Measurements from ENCODE around the gene TMEM150A. TPM values are rescaled to one million over a fixed set of nuclear protein-coding genes. Genes with fewer than 3 reads are reported as not detected.
A peak's percentile ranks its signal among the peaks of the same experiment; 100 is the strongest.

TMEM150A gene
- total RNA-seq, 1 donor from 2014 or later, result 31.5 TPM

DNA sequence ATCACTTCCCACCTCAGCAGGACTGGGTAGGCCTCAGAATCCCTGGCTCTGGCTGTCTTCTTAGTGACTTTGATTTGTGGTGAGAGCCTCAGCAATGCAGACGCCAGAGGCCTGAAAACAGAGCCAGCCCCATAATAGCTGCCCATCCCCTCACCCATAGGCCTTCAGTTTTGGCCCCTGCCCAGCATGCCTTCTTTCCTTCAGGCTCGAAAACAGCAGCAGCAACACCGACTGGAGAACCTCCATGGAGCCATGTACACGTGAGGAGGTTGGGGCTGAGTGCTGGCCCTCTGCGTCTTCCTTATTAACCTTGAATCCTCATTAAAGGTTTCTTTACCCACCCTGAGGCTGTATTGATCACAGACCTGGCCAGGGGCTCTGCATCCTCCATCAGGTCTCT is 5.3 kb downstream of the TMEM150A start:
- intact Hi-C loops (cut with DNase I), result no loop called here
- Histone ChIP-seq H3K4me3 (no peak overlapping the region), H3K27ac (no peak overlapping the region), H3K36me3 (peaks cover 31% of the 10 kb centered on the region), H3K27me3 (no peaks in the 10 kb centered on the region), H3K4me1 (peaks cover 34% of the 10 kb centered on the region), H3K9me3 (no peaks in the 10 kb centered on the region)
- DNase-seq (no peak), ATAC-seq (no peak)
- TF ChIP-seq, protein P1, sequence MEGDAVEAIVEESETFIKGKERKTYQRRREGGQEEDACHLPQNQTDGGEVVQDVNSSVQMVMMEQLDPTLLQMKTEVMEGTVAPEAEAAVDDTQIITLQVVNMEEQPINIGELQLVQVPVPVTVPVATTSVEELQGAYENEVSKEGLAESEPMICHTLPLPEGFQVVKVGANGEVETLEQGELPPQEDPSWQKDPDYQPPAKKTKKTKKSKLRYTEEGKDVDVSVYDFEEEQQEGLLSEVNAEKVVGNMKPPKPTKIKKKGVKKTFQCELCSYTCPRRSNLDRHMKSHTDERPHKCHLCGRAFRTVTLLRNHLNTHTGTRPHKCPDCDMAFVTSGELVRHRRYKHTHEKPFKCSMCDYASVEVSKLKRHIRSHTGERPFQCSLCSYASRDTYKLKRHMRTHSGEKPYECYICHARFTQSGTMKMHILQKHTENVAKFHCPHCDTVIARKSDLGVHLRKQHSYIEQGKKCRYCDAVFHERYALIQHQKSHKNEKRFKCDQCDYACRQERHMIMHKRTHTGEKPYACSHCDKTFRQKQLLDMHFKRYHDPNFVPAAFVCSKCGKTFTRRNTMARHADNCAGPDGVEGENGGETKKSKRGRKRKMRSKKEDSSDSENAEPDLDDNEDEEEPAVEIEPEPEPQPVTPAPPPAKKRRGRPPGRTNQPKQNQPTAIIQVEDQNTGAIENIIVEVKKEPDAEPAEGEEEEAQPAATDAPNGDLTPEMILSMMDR (IDR thresholded peaks at IDR 0.05), result no peak

DNA sequence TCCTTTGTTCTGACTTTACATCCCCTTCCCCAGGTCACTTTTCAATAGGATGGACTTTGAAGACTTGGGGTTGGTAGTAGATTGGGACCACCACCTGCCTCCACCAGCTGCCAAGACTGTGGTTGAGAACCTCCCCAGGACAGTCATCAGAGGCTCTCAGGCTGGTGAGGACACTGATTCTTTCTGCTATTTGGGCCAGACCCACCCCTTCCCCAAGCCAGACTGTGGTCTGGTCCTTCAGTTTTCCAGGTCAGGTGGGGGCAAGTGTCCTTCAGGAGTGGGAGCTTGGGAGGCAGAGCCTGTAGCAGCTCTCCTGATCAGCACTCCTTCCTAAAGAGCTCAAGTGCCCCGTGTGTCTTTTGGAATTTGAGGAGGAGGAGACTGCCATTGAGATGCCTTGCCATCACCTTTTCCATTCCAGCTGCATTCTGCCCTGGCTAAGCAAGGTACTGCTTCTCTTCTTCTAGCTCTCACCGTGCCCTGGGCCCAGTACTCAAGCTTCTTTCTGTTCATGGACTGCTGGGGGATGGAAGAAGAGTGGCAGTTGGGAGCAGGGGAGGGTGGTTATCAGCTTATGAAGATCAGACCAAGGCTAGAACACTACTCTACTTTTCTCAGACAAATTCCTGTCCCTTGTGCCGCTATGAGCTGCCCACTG is 5.9 kb downstream of the TMEM150A start:
- DNase-seq, result no peak
- peak overlapping the region; percentile 74 for H3K4me3 ChIP-seq
- no peak for ATAC-seq
- no peaks in the 10 kb centered on the region for H3K27me3 ChIP-seq
- peaks cover 39% of the 10 kb centered on the region for H3K4me1 ChIP-seq
- no peaks in the 10 kb centered on the region for H3K9me3 ChIP-seq
- TF ChIP-seq, protein P1 (IDR thresholded peaks at IDR 0.05), result no peak
- H3K36me3 ChIP-seq, result peaks cover 31% of the 10 kb centered on the region
- peak overlapping the region; percentile 93 for H3K27ac ChIP-seq
- intact Hi-C loops (cut with DNase I), result no loop called here

DNA sequence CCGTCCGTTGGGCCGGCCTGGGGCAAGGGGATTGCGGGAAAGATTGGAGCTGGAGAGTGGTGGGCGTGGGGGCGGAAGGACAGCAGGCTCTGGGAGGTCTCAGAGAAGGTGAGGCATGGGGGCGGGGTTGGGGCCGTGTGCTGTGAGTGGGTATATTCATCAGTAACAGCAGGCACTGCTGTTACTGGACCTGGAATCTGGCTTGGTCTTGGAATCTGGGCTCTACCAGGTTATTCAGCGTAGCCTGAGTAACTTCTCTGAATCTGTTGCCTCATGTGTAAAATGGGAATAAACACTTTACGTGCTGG is 6.5 kb downstream of the TMEM150A start:
- ATAC-seq (no peak), DNase-seq (no peak)
- H3K27ac ChIP-seq, result peak overlapping the region; percentile 93
- peaks cover 31% of the 10 kb centered on the region for H3K36me3 ChIP-seq
- peaks cover 39% of the 10 kb centered on the region for H3K4me1 ChIP-seq
- TF ChIP-seq, protein P1 (IDR thresholded peaks at IDR 0.05), result no peak
- no peaks in the 10 kb centered on the region for H3K9me3 ChIP-seq
- peak overlapping the region; percentile 74 for H3K4me3 ChIP-seq
- intact Hi-C loops (cut with DNase I), result no loop called here
- no peaks in the 10 kb centered on the region for H3K27me3 ChIP-seq

DNA sequence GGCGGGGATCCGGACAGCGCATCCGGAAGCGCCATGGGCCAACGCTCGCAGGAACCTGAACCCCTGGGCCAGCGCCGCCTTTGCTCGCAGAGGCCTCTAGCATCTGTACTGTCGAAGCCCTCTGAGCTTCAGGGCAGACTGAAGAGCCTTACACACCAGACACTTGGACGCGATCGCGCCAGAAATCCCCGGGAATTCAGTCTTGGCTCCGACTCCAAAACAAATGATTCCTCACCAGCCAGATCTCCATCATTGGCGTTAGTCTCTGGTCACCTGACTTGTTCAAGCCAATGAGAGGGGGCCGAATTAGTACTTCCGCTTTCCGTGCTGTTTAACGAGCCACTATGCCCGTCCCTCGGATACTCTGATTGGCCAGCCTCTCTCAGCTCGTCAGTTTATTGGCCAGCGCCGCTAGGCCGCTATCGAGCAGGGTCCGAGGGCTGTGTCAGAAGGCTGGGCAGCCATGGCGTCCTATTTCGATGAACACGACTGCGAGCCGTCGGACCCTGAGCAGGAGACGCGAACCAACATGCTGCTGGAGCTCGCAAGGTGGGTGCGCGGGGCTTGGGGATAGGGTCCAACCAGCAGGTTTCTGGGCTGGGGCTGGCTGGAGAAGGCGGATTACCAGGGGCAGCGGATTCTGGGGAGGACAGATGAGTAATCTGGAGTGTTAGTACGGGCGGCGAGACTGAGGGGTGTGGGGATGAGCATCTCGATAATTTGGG is 7.0 kb downstream of the TMEM150A start, which contains the start of gene RNF181:
Gene RNF181 (plus strand): TSS at position 445 of the 725 bp plus-strand sequence. CDS start 19 bp downstream, at position 464.
- peaks cover 43% of the 10 kb centered on the region for H3K4me1 ChIP-seq
- intact Hi-C loops (cut with DNase I), result no loop called here
- no peaks in the 10 kb centered on the region for H3K27me3 ChIP-seq
- peak within 1 kb of the TSS; percentile 74 for H3K4me3 ChIP-seq
- TF ChIP-seq, protein P1 (IDR thresholded peaks at IDR 0.05), result no peak
- H3K27ac ChIP-seq, result peak within 1 kb of the TSS; percentile 93
- H3K36me3 ChIP-seq, result peaks cover 31% of the 10 kb centered on the region
- H3K9me3 ChIP-seq, result no peaks in the 10 kb centered on the region
- ATAC-seq (peak; percentile 96), DNase-seq (peak; percentile 94)

DNA sequence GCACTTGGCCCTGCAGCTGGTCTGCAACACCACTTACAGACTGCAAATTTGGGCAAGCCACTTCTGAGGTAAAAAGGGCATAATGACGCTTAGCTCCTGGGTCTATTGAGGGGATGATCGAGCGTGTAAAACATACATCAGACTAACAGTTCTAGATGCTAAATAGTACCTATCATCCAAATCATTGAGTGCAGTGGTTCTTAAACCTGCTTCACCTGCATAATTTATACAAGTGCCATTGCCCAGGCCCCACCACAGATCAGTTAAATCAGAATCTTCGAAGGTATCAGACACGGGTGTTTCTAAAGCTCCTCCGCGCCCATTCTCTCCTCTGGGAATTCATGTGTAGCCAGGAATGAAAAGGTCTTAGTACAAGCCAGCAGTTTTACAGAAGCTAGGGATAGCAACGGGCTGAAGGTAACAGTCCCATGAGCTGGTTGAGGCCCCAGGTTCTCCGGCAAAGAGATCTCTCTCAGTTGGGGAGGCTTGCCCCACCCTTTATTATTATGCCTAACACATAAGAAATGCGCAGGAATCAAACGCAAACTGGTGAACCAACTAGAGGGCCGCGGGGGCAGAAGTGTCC is 7.7 kb downstream of the TMEM150A start:
- Histone ChIP-seq H3K27ac (peak overlapping the region; percentile 93), H3K4me1 (peaks cover 50% of the 10 kb centered on the region), H3K27me3 (no peaks in the 10 kb centered on the region), H3K36me3 (peaks cover 27% of the 10 kb centered on the region), H3K4me3 (peak overlapping the region; percentile 74), H3K9me3 (no peaks in the 10 kb centered on the region)
- intact Hi-C loops (cut with DNase I), result no loop called here
- ATAC-seq (no peak), DNase-seq (no peak)
- TF ChIP-seq, protein P1 (IDR thresholded peaks at IDR 0.05), result no peak

Measured in upper lobe of right lung (tissue), 1 donor.